ENCODE results near the gene CTTNBP2. TPM values are rescaled to one million over a fixed set of nuclear protein-coding genes. Genes with fewer than 3 reads are reported as not detected.

Gene CTTNBP2
- total RNA-seq, 1 donor from 2014 or later: 6.3 TPM

GRCh38 chr7:117824592-117824991 lies 48.6 kb downstream of the CTTNBP2 start:
- ATAC-seq: no peak

GRCh38 chr7:117819558-117819957 lies 53.7 kb downstream of the CTTNBP2 start:
- intact Hi-C loops (cut with DNase I): no loop called here
- Histone ChIP-seq H3K27me3 (no peaks in the 10 kb centered on the region), H3K9me3 (no peaks in the 10 kb centered on the region), H3K4me1 (no peaks in the 10 kb centered on the region), H3K36me3 (no peaks in the 10 kb centered on the region), H3K4me3 (no peak overlapping the region), H3K27ac (no peak overlapping the region)
- ATAC-seq: no peak
- TF ChIP-seq CTCF (IDR thresholded peaks at IDR 0.05): no peak
- DNase-seq: no peak

More at GRCh38 chr7:117824592-117824991, 48.6 kb downstream of the CTTNBP2 start:
- intact Hi-C loops (cut with DNase I): no loop called here
- no peak overlapping the region for H3K27ac ChIP-seq
- H3K4me3 ChIP-seq: no peak overlapping the region
- no peaks in the 10 kb centered on the region for H3K9me3 ChIP-seq
- TF ChIP-seq CTCF (IDR thresholded peaks at IDR 0.05): no peak
- H3K4me1 ChIP-seq: peaks cover 8% of the 10 kb centered on the region
- DNase-seq: no peak
- H3K36me3 ChIP-seq: no peaks in the 10 kb centered on the region
- no peaks in the 10 kb centered on the region for H3K27me3 ChIP-seq

GRCh38 chr7:117818232-117818631 lies 55.0 kb downstream of the CTTNBP2 start:
- no peaks in the 10 kb centered on the region for H3K27me3 ChIP-seq
- H3K36me3 ChIP-seq: no peaks in the 10 kb centered on the region
- intact Hi-C loops (cut with DNase I): no loop called here
- H3K4me1 ChIP-seq: no peaks in the 10 kb centered on the region
- DNase-seq (no peak), ATAC-seq (no peak)
- H3K4me3 ChIP-seq: no peak overlapping the region
- H3K27ac ChIP-seq: no peak overlapping the region
- no peak for TF ChIP-seq CTCF (IDR thresholded peaks at IDR 0.05)
- no peaks in the 10 kb centered on the region for H3K9me3 ChIP-seq

- intact Hi-C loops (cut with DNase I): no loop called here
Measured at GRCh38 chr7:117816727-117817126, 56.5 kb downstream of the CTTNBP2 start.

GRCh38 chr7:117811696-117812095 lies 61.5 kb downstream of the CTTNBP2 start:
- H3K4me3 ChIP-seq: no peak overlapping the region
- H3K9me3 ChIP-seq: no peaks in the 10 kb centered on the region
- TF ChIP-seq CTCF (IDR thresholded peaks at IDR 0.05): no peak
- no peak for ATAC-seq
- H3K36me3 ChIP-seq: no peaks in the 10 kb centered on the region
- H3K27ac ChIP-seq: no peak overlapping the region
- DNase-seq: no peak
- no peaks in the 10 kb centered on the region for H3K4me1 ChIP-seq
- no peaks in the 10 kb centered on the region for H3K27me3 ChIP-seq
- intact Hi-C loops (cut with DNase I): no loop called here

More at GRCh38 chr7:117816727-117817126, 56.5 kb downstream of the CTTNBP2 start:
- no peak for TF ChIP-seq CTCF (IDR thresholded peaks at IDR 0.05)
- DNase-seq (no peak), ATAC-seq (no peak)
- H3K4me3 ChIP-seq: no peak overlapping the region
- H3K27me3 ChIP-seq: no peaks in the 10 kb centered on the region
- H3K9me3 ChIP-seq: no peaks in the 10 kb centered on the region
- H3K36me3 ChIP-seq: no peaks in the 10 kb centered on the region
- H3K4me1 ChIP-seq: no peaks in the 10 kb centered on the region
- no peak overlapping the region for H3K27ac ChIP-seq
